Endodermal cell (in vitro differentiated cells): ENCODE data around the gene CACNA2D1. TPM values are rescaled to one million over a fixed set of nuclear protein-coding genes. Genes with fewer than 3 reads are reported as not detected.

Experiments used
- DNase-seq: peaks from one replicate; pipeline ENCODE4 v3.0.0-alpha.2; 2017
- H3K27ac ChIP-seq: 2 replicates; pipeline ENCODE4 v1.5.1; 2013; ENCODE audit warnings: mild to moderate bottlenecking, low read depth, low read length, moderate library complexity
- H3K27me3 ChIP-seq: 2 replicates; pipeline ENCODE4 v1.6.1; 2013; ENCODE audit warnings: mild to moderate bottlenecking, low read length, moderate library complexity; ENCODE audit not compliant: insufficient read depth, control insufficient read depth, poor library complexity, severe bottlenecking
- H3K36me3 ChIP-seq: 2 replicates; pipeline ENCODE4 v1.7.0; 2013; ENCODE audit warnings: mild to moderate bottlenecking, low read length, moderate library complexity; ENCODE audit not compliant: control insufficient read depth, insufficient read depth
- H3K4me1 ChIP-seq: one replicate; pipeline ENCODE4 v1.7.0; 2013; ENCODE audit warnings: low read length; ENCODE audit not compliant: control insufficient read depth, insufficient read depth
- H3K4me3 ChIP-seq: 2 replicates; pipeline ENCODE4 v1.5.1; 2013; ENCODE audit warnings: mild to moderate bottlenecking, low read length, moderate library complexity
- H3K9ac ChIP-seq: 2 replicates; pipeline ENCODE4 v1.6.1; 2013; ENCODE audit warnings: mild to moderate bottlenecking, low read length, moderate library complexity; ENCODE audit not compliant: poor library complexity, severe bottlenecking; ENCODE audit errors: extremely low read depth
- H3K9me3 ChIP-seq: 2 replicates; pipeline ENCODE4 v1.6.1; 2013; ENCODE audit warnings: mild to moderate bottlenecking, low read length, moderate library complexity; ENCODE audit not compliant: control insufficient read depth
- H3K27ac Mint-ChIP-seq: 2 replicates; pipeline ENCODE4 v1.8.0; 2020; ENCODE audit warnings: mixed read lengths
- H3K27me3 Mint-ChIP-seq: 2 replicates; pipeline ENCODE4 v1.8.0; 2021; ENCODE audit warnings: mild to moderate bottlenecking, mixed read lengths; ENCODE audit not compliant: insufficient read depth
- H3K36me3 Mint-ChIP-seq: 2 replicates; pipeline ENCODE4 v1.8.0; 2020; ENCODE audit warnings: low read depth, mixed read lengths
- H3K4me1 Mint-ChIP-seq: 2 replicates; pipeline ENCODE4 v1.8.0; 2020; ENCODE audit warnings: mixed read lengths
- H3K4me3 Mint-ChIP-seq: 2 replicates; pipeline ENCODE4 v1.8.0; 2020; ENCODE audit warnings: mild to moderate bottlenecking, moderate library complexity, mixed read lengths
- H3K9me3 Mint-ChIP-seq: 2 replicates; pipeline ENCODE4 v1.8.0; 2020; ENCODE audit warnings: mild to moderate bottlenecking, mixed read lengths
- CTCF ChIP-seq: fragments of 200-600 bp; sonication (generic); conservative IDR thresholded peaks from 2 replicates; pipeline ENCODE4 v1.5.0; 2021; ENCODE audit warnings: antibody characterized with exemption, mild to moderate bottlenecking
- WGBS, 2 experiments: methylation state at CpG; one replicate each; pipeline versions ENCODE4 v1.1.5 to v1.1.7; 2013; ENCODE audit warnings: missing lambda C conversion rate in 2 of 2, mixed read lengths in 1 of 2; ENCODE audit not compliant: insufficient coverage in 1 of 2, insufficient read length in 1 of 2; 5-methylcytosine and 5-hydroxymethylcytosine counted together
- total RNA-seq, 2 donors: library from RNA; stranded (reverse); fragmentation: NEBNext Ultra II Directional in 1 of 2; extraction: Animal tissue kit (Norgen Biotek cat#: 25700) in 1 of 2; gene quantifications; 2 replicates in 1 of 2; 3 replicates in 1 of 2; pipeline ENCODE4 v1.2.1, GENCODE V29; 2021

CACNA2D1 gene
- total RNA-seq, 2 donors from 2014 or later, result 16.9 to 26.8 TPM

GRCh38 chr7:82266081-82266480 lies 177.5 kb downstream of the CACNA2D1 start:
- H3K4me3 ChIP-seq, result no peak overlapping the region
- no peak overlapping the region for H3K4me3 Mint-ChIP-seq
- H3K4me1 Mint-ChIP-seq, result peaks cover 18% of the 10 kb centered on the region
- H3K9me3 Mint-ChIP-seq, result no peaks in the 10 kb centered on the region
- no peaks in the 10 kb centered on the region for H3K4me1 ChIP-seq
- no peaks in the 10 kb centered on the region for H3K36me3 ChIP-seq
- TF ChIP-seq CTCF, result no peak
- no peak for DNase-seq
- no peaks in the 10 kb centered on the region for H3K27me3 ChIP-seq
- H3K27me3 Mint-ChIP-seq, result no peaks in the 10 kb centered on the region
- peaks cover 7% of the 10 kb centered on the region for H3K36me3 Mint-ChIP-seq
- H3K9me3 ChIP-seq, result no peaks in the 10 kb centered on the region
- no peak overlapping the region for H3K27ac ChIP-seq
- H3K9ac ChIP-seq, result no peak overlapping the region
- no peak overlapping the region for H3K27ac Mint-ChIP-seq

- Histone ChIP-seq H3K27me3 (no peaks in the 10 kb centered on the region), H3K4me3 (no peak overlapping the region), H3K27ac (peak overlapping the region; percentile 77), H3K36me3 (no peaks in the 10 kb centered on the region), H3K9ac (no peak overlapping the region), H3K9me3 (no peaks in the 10 kb centered on the region), H3K4me1 (no peaks in the 10 kb centered on the region)
- H3K36me3 Mint-ChIP-seq, result peaks cover 7% of the 10 kb centered on the region
- no peak overlapping the region for H3K4me3 Mint-ChIP-seq
- no peak for TF ChIP-seq CTCF
- 96 to 98% methylated on average over 3 of the region's 3 CpGs for WGBS, 2 experiments
- H3K27me3 Mint-ChIP-seq, result no peaks in the 10 kb centered on the region
- no peak for DNase-seq
- no peak overlapping the region for H3K27ac Mint-ChIP-seq
- H3K4me1 Mint-ChIP-seq, result peaks cover 16% of the 10 kb centered on the region
- no peaks in the 10 kb centered on the region for H3K9me3 Mint-ChIP-seq
Measured at GRCh38 chr7:82264783-82265305, 178.7 kb downstream of the CACNA2D1 start.

GRCh38 chr7:82263920-82264782 lies 179.4 kb downstream of the CACNA2D1 start:
- 100% methylated on average over 1 of the region's 3 CpGs; no CpG with 5 or more reads in 1 of the 2 experiments for WGBS, 2 experiments
- Mint-ChIP-seq H3K27ac (no peak overlapping the region), H3K27me3 (no peaks in the 10 kb centered on the region), H3K36me3 (peaks cover 7% of the 10 kb centered on the region), H3K4me1 (peaks cover 9% of the 10 kb centered on the region), H3K9me3 (no peaks in the 10 kb centered on the region), H3K4me3 (no peak overlapping the region)
- Histone ChIP-seq H3K4me3 (no peak overlapping the region), H3K4me1 (no peaks in the 10 kb centered on the region), H3K27me3 (no peaks in the 10 kb centered on the region), H3K9ac (no peak overlapping the region), H3K9me3 (no peaks in the 10 kb centered on the region), H3K36me3 (no peaks in the 10 kb centered on the region), H3K27ac (peak overlapping the region; percentile 77)
- DNase-seq, result no peak
- TF ChIP-seq CTCF, result no peak
